Endometrial microvascular endothelial cells (primary cell): ENCODE measurements around the gene CHAD. TPM values are rescaled to one million over a fixed set of nuclear protein-coding genes. Genes with fewer than 3 reads are reported as not detected.
"Not testable (repeated sequence)": the region's sequence is repeated elsewhere in the genome, so short reads cannot be mapped to it uniquely, and the experiment has no call there.

Experiments used
- in situ Hi-C: cut with HindIII; loops from 2 replicates; pipeline ENCODE4 v1.10.0; 2017; ENCODE audit warnings: low sequenced_read_pairs, low pct_unique_long_range_greater_than_20kb; ENCODE audit errors: inconsistent ontology term
- total RNA-seq: library from RNA; depleted of rRNA; stranded (reverse); fragments of >200 nt; gene quantifications from one replicate; pipeline ENCODE4 v1.2.3, GENCODE V29; 2015; ENCODE audit errors: inconsistent ontology term

CHAD gene
- total RNA-seq, 1 donor from 2014 or later: not detected

DNA sequence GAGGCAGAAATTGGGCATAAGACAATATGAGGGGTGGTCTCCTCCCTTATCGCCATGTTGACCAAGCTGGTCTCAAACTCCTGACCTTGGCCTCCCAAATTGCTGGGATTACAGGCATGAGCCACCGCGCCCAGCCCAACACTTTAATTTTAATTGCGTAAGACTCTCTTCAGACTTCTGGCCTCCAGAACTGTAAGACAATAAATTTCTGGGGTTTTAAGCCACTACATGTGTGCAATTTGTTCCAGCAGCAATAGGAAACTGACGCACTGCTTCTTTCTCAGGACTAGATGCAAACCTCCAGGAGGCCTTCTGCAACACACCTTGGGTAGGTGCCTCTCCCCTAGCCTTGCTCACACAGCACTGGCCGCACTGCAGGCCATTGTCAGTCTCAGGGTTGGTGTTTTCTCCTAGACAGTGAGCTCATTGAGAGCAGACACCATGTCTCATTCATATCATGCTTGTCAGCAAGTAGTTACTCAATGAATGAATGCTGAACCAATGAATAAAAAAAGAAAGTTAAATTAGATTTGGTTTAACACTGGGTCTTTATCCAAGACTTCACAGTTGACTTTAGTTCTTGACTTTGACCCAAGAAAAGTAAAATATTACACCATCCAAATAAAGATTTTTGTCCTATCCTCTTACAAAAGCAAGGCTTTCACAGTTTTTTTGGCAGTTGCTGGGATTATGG is 48.1 kb downstream of the CHAD start:
- in situ Hi-C loops: no loop called here

DNA sequence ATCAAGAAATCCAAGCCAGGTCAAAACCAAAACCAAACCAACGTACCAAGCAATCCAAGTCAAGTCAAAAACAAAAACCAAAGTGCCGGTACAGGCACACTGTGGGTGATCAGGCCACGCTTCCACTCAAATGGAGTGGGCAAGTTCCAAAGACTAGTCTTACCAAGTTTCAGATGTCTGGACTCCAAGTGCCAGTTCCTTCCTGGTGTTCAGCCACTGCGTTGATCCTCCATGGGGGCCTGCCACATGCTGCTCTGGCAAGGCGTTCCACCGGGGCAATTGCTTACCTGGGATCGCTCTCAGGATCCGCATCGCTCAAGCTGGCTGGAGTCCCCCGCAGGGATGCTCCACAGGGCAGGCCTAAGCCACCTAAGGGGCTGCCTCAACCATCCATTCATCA is 49.1 kb downstream of the CHAD start:
- in situ Hi-C loops: not testable (repeated sequence)

DNA sequence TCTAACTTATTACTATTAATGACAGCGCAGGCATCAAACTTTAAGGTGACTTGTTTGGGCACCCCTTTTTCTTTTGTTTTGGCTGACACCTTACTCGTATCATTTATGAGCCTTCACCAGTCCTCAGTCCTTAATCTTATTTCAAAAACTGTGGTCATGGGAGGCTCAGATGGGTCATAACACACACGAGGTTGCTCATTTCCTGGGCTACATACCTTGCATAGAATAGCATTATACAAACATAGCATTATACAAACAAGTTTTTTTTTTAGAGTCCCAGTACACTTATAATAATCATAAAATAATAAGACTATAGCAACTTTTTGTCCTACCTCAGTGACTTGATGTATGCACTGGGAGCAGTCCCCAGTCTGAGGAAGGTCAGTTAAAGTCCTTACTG is 53.9 kb downstream of the CHAD start:
- in situ Hi-C loops: no loop called here

Other genes starting within 250 kb of the CHAD start
- gene TMEM92, start 194.4 kb downstream of the CHAD start, total RNA-seq: not detected
- gene XYLT2, start 122.8 kb downstream of the CHAD start, total RNA-seq: 51.2 TPM
- gene MRPL27, start 95.7 kb downstream of the CHAD start, total RNA-seq: 132 TPM
- gene EME1, start 95.7 kb downstream of the CHAD start, total RNA-seq: 3.1 TPM
- gene LRRC59, start 71.4 kb downstream of the CHAD start, total RNA-seq: 276 TPM
- gene ACSF2, start 42.7 kb downstream of the CHAD start, total RNA-seq: 25.8 TPM
- 33.2 TPM for gene RSAD1, start 10.0 kb upstream of the CHAD start, total RNA-seq
- gene MYCBPAP, start 39.6 kb upstream of the CHAD start, total RNA-seq: 5.5 TPM
- gene EPN3, start 63.9 kb upstream of the CHAD start, total RNA-seq: not detected
- 90.3 TPM for gene SPATA20, start 78.3 kb upstream of the CHAD start, total RNA-seq
- not detected for gene CACNA1G, start 91.8 kb upstream of the CHAD start, total RNA-seq
- gene ABCC3, start 166.0 kb upstream of the CHAD start, total RNA-seq: 34.9 TPM
- gene ANKRD40, start 239.0 kb upstream of the CHAD start, total RNA-seq: 43.2 TPM